HepG2 (cell line): ENCODE data around the gene RPLP1. TPM values are rescaled to one million over a fixed set of nuclear protein-coding genes. Genes with fewer than 3 reads are reported as not detected.

Experiments
- ATAC-seq: fragments of 200-7000 bp; cut with Tn5 transposase; 3 replicates; pipeline ENCODE4 v1.9.1; 2020; ENCODE audit warnings: mild to moderate bottlenecking, moderate library complexity
- BruUV-seq: library from RNA; stranded (reverse); fragments of 400-500 nt; replicated peaks from 2 replicates; lab custom pipeline; 2021; lab: Mats Ljungman, UMichigan
- CTCF ChIA-PET: fragments of 300-600 bp; formaldehyde crosslinking; extraction: SDS; loops from one replicate; lab custom pipeline; 2021; ENCODE audit warnings: low total read pairs, inconsistent platforms, low intra/inter-chr PET ratio; lab: Yijun Ruan, JAX
- POLR2A ChIA-PET: fragments of 350-600 bp; sonication (Branson Sonifier 250); formaldehyde crosslinking; loops from one replicate; lab custom pipeline; 2020; ENCODE audit warnings: antibody characterized with exemption, inconsistent platforms; lab: Yijun Ruan, JAX
- DNase-seq: peaks from one replicate; pipeline ENCODE4 v3.0.0-alpha.2; 2015; ENCODE audit warnings: low spot score
- FAIRE-seq: peaks from 3 replicates; lab custom pipeline; 2011; peaks lifted over from hg19 to GRCh38; lab: Jason Lieb, UNC
- H2AFZ ChIP-seq: one replicate; pipeline ENCODE4 v1.6.1; 2011; ENCODE audit warnings: low read length, inconsistent platforms
- H3K27ac ChIP-seq: fragments of 300-600 bp; 3 replicates; pipeline ENCODE4 v1.8.0; 2011; ENCODE audit warnings: mixed run types, mild to moderate bottlenecking, mixed read lengths, low read length, inconsistent platforms; ENCODE audit not compliant: insufficient read depth; ENCODE audit errors: extremely low read length
- H3K27me3 ChIP-seq, 2 experiments: fragments of 200-600 bp in 1 of 2; 2 replicates in 1 of 2; 3 replicates in 1 of 2; pipeline versions ENCODE4 v1.6.0 to v1.8.0; 2011; ENCODE audit warnings: low read length in 2 of 2, mild to moderate bottlenecking in 2 of 2, moderate library complexity in 2 of 2, inconsistent platforms in 1 of 2; ENCODE audit not compliant: insufficient read depth in 2 of 2, control insufficient read depth in 1 of 2
- H3K36me3 ChIP-seq, 2 experiments: fragments of 200-600 bp in 1 of 2; replicated peaks in 1 of 2; 2 replicates in 1 of 2; 3 replicates in 1 of 2; pipeline versions ENCODE4 v1.5.1 to v1.8.0; 2011; ENCODE audit warnings: low read length in 2 of 2, inconsistent platforms in 1 of 2; ENCODE audit not compliant: insufficient read depth in 2 of 2, control insufficient read depth in 1 of 2
- H3K4me1 ChIP-seq: 2 replicates; pipeline ENCODE4 v1.5.1; 2012; ENCODE audit warnings: low read length, inconsistent platforms; ENCODE audit not compliant: insufficient read depth
- H3K4me2 ChIP-seq: 2 replicates; pipeline ENCODE4 v1.6.0; 2011; ENCODE audit warnings: low read depth, low read length, inconsistent platforms
- H3K4me3 ChIP-seq, 3 experiments: fragments of 200-600 bp in 1 of 3; sonication (generic), shearing (Covaris generic) in 1 of 3; replicated peaks in 1 of 3; 2 replicates each; pipeline ENCODE4 v1.5.1; 2011 to 2016; ENCODE audit warnings: low read length in 3 of 3, inconsistent platforms in 2 of 3, low read depth in 2 of 3, mild to moderate bottlenecking in 2 of 3, control low read depth in 1 of 3, mixed read lengths in 1 of 3; ENCODE audit not compliant: insufficient read depth in 1 of 3
- H3K79me2 ChIP-seq: one replicate; pipeline ENCODE4 v1.6.1; 2011; ENCODE audit warnings: low read length, inconsistent platforms; ENCODE audit not compliant: insufficient read depth
- H3K9ac ChIP-seq: 2 replicates; pipeline ENCODE4 v1.6.0; 2011; ENCODE audit warnings: mild to moderate bottlenecking, low read depth, low read length, inconsistent platforms; ENCODE audit not compliant: insufficient read depth
- H3K9me3 ChIP-seq: 2 replicates; pipeline ENCODE4 v1.5.1; 2012; ENCODE audit warnings: mild to moderate bottlenecking, low read length
- H4K20me1 ChIP-seq: 2 replicates; pipeline ENCODE4 v1.6.0; 2011; ENCODE audit warnings: inconsistent platforms, mild to moderate bottlenecking, low read length, moderate library complexity; ENCODE audit not compliant: insufficient read depth
- CAMTA2 ChIP-seq: sonication (generic); formaldehyde crosslinking; IDR thresholded peaks from 2 replicates; pipeline ENCODE4 v1.4.0; 2020; ENCODE audit warnings: mild to moderate bottlenecking, missing genetic modification reagents, borderline replicate concordance
- FOXP1 ChIP-seq, 2 experiments: fragments of 450-650 bp in 1 of 2; IDR thresholded peaks; 2 replicates each; pipeline ENCODE4 v1.6.1; 2017 to 2018; ENCODE audit warnings: antibody characterized with exemption in 1 of 2
- GABPA ChIP-seq, 2 experiments: IDR thresholded peaks; 2 replicates each; pipeline ENCODE4 v1.6.1; 2011 to 2016; ENCODE audit warnings: low read depth in 2 of 2, low read length in 1 of 2, missing biosample characterization in 1 of 2, missing genetic modification characterization in 1 of 2
- KDM2A ChIP-seq: sonication (generic); formaldehyde crosslinking; IDR thresholded peaks from 2 replicates; pipeline ENCODE4 v1.4.0; 2020; ENCODE audit warnings: low read depth, missing genetic modification reagents, borderline replicate concordance
- MED13 ChIP-seq: sonication (generic); formaldehyde crosslinking; IDR thresholded peaks from 2 replicates; pipeline ENCODE4 v1.5.0; 2020; ENCODE audit warnings: missing genetic modification reagents
- MXI1 ChIP-seq: IDR thresholded peaks from 3 replicates; pipeline ENCODE4 v1.6.1; 2012; ENCODE audit warnings: low read depth, low read length, inconsistent platforms, borderline replicate concordance
- PHF21A ChIP-seq: sonication (generic); formaldehyde crosslinking; IDR thresholded peaks from 2 replicates; pipeline ENCODE4 v1.5.0; 2020; ENCODE audit warnings: mild to moderate bottlenecking, missing genetic modification reagents
- SUZ12 ChIP-seq: fragments of 150-350 bp; IDR thresholded peaks from 2 replicates; pipeline ENCODE4 v1.6.1; 2014; ENCODE audit warnings: low read depth, low read length
- THRA ChIP-seq: sonication (generic); formaldehyde crosslinking; IDR thresholded peaks from 2 replicates; pipeline ENCODE4 v1.4.0; 2020; ENCODE audit warnings: missing genetic modification reagents, borderline replicate concordance
- YEATS2 ChIP-seq: sonication (generic); formaldehyde crosslinking; IDR thresholded peaks from 2 replicates; pipeline ENCODE4 v1.4.0; 2020; ENCODE audit warnings: missing genetic modification reagents, borderline replicate concordance
- WGBS: methylation state at CpG from one replicate; pipeline ENCODE4 v1.1.6; 2017; ENCODE audit warnings: low lambda C conversion rate; 5-methylcytosine and 5-hydroxymethylcytosine counted together
- in situ Hi-C: cut with HindIII; loops from 2 replicates; pipeline ENCODE4 v1.10.0; 2017; ENCODE audit warnings: low pct_unique_long_range_greater_than_20kb; ENCODE audit not compliant: extremely low pct_ligation_motif_present
- intact Hi-C: fragments of 100-400 bp; cut with micrococcal nuclease; formaldehyde crosslinking; loops from one replicate; pipeline ENCODE4 v1.10.0; 2022; ENCODE audit not compliant: unreplicated experiment
- polyA plus RNA-seq, 8 experiments: library from polyadenylated mRNA; depleted of rRNA in 3 of 8; stranded (reverse) in 7 of 8; unstranded in 1 of 8; fragments of >200 nt; fragmentation: Illumina TruSeq in 4 of 8; extraction: Trizol in 4 of 8; gene quantifications; 2 replicates each; pipeline versions ENCODE4 v1.2.1 to v1.2.3, GENCODE V29; 2011 to 2016; ENCODE audit warnings: low read depth in 4 of 8, missing spikeins in 1 of 8, mixed read lengths in 1 of 8; ENCODE audit not compliant: insufficient read depth in 1 of 8
- total RNA-seq, 5 experiments: library from RNA; depleted of rRNA; stranded (reverse); fragments of >200 nt; fragmentation: Illumina TruSeq; extraction: Trizol; gene quantifications; 2 replicates each; pipeline ENCODE4 v1.2.3, GENCODE V29; 2016; ENCODE audit warnings: low read depth in 1 of 5
- TF ChIP-seq, protein P1 (sequence below): sonication (generic); formaldehyde crosslinking; IDR thresholded peaks from 2 replicates; pipeline ENCODE4 v1.5.0; 2020; ENCODE audit warnings: missing genetic modification reagents

Gene RPLP1
- total and polyA plus RNA-seq, 2 of the 13 experiments (the other 11 are each of a cell fraction or from before 2014, with no cell fraction given), result 817 to 929 TPM

- H3K9ac ChIP-seq, result no peak overlapping the region
- BruUV-seq, result no TSS peak
- FAIRE-seq (no peak), DNase-seq (no peak), ATAC-seq (no peak)
- no peaks in the 10 kb centered on the region for H3K79me2 ChIP-seq
- H3K27ac ChIP-seq, result no peak overlapping the region
- H3K4me3 ChIP-seq, result no peak overlapping the region
- no peaks in the 10 kb centered on the region for H3K9me3 ChIP-seq
- H3K4me1 ChIP-seq, result no peaks in the 10 kb centered on the region
- in situ Hi-C loops (no loop called here), intact Hi-C loops (no loop called here)
- CTCF ChIA-PET, result no interaction called here
- WGBS, result 63% methylated on average over 3 of the region's 4 CpGs
- POLR2A ChIA-PET, result no interaction called here
- peaks cover 1 to 61% of the 10 kb centered on the region in 2 experiments for H3K27me3 ChIP-seq
- no peak for TF ChIP-seq SUZ12
- no peak overlapping the region for H2AFZ ChIP-seq
- H4K20me1 ChIP-seq, result 0 out of 2 replicates have a peak, but pooled peaks cover 6% of the 10 kb centered on the region
- H3K4me2 ChIP-seq, result no peak overlapping the region
- no peaks in the 10 kb centered on the region for H3K36me3 ChIP-seq
These were observed 30.2 kb downstream of the RPLP1 start for GRCh38 chr15:69482686-69483256.

- H4K20me1 ChIP-seq, result 0 out of 2 replicates have a peak, but pooled peaks cover 6% of the 10 kb centered on the region
- POLR2A ChIA-PET, result no interaction called here
- in situ Hi-C loops, result no loop called here
- H3K79me2 ChIP-seq, result no peaks in the 10 kb centered on the region
- no peaks in the 10 kb centered on the region for H3K9me3 ChIP-seq
- H3K27me3 ChIP-seq, result peaks cover 0 to 60% of the 10 kb centered on the region in 2 experiments; a peak in 3 of 5 replicates
- no peak for DNase-seq
- no peak overlapping the region for H3K4me2 ChIP-seq
- CTCF ChIA-PET, result no interaction called here
- H3K36me3 ChIP-seq, result no peaks in the 10 kb centered on the region
- TF ChIP-seq YEATS2 (CRISPR knock-in tag), result no peak
- no peak for TF ChIP-seq FOXP1 (IDR thresholded peaks at IDR 0.05)
- TF ChIP-seq FOXP1 (CRISPR knock-in tag; IDR thresholded peaks at IDR 0.05), result no peak
- TF ChIP-seq GABPA (IDR thresholded peaks at IDR 0.05; ENCODE audit: low read depth, low read length), result no peak
- no peak for TF ChIP-seq GABPA (CRISPR knock-in tag; IDR thresholded peaks at IDR 0.05; ENCODE audit: low read depth)
- no peak for TF ChIP-seq KDM2A (CRISPR knock-in tag)
- no peak for TF ChIP-seq MXI1
- no peak for TF ChIP-seq PHF21A (CRISPR knock-in tag)
- no peak for TF ChIP-seq THRA (CRISPR knock-in tag)
- TF ChIP-seq, protein P1, sequence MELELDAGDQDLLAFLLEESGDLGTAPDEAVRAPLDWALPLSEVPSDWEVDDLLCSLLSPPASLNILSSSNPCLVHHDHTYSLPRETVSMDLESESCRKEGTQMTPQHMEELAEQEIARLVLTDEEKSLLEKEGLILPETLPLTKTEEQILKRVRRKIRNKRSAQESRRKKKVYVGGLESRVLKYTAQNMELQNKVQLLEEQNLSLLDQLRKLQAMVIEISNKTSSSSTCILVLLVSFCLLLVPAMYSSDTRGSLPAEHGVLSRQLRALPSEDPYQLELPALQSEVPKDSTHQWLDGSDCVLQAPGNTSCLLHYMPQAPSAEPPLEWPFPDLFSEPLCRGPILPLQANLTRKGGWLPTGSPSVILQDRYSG (CRISPR knock-in tag), result no peak
- TF ChIP-seq CAMTA2 (CRISPR knock-in tag), result no peak
- no peak for TF ChIP-seq MED13 (CRISPR knock-in tag)
- TF ChIP-seq, all 625 proteins: peak for 0
- H3K4me3 ChIP-seq, result no peak overlapping the region
- no TSS peak for BruUV-seq
- no peak overlapping the region for H3K9ac ChIP-seq
- intact Hi-C loops, result no loop called here
- H2AFZ ChIP-seq, result no peak overlapping the region
- FAIRE-seq, result no peak
- ATAC-seq, result no peak
- no peaks in the 10 kb centered on the region for H3K4me1 ChIP-seq
- H3K27ac ChIP-seq, result no peak overlapping the region
- 0% methylated on average over 5 of the region's 6 CpGs for WGBS
These were observed 32.2 kb downstream of the RPLP1 start for GRCh38 chr15:69484837-69485236.
